Nephron (organoid): ENCODE data around the gene NDUFAF8.

ENCODE experiments used
- H3K27ac Mint-ChIP-seq, 3 experiments: 2 replicates each; pipeline ENCODE4 v1.8.0; 2020; ENCODE audit warnings: mixed read lengths in 3 of 3, mild to moderate bottlenecking in 2 of 3, moderate library complexity in 1 of 3
- H3K27me3 Mint-ChIP-seq: 2 replicates; pipeline ENCODE4 v1.8.0; 2021; ENCODE audit warnings: low read depth, mild to moderate bottlenecking, moderate library complexity, mixed read lengths
- H3K36me3 Mint-ChIP-seq: 2 replicates; pipeline ENCODE4 v1.8.0; 2020; ENCODE audit warnings: low read depth, mixed read lengths
- H3K4me1 Mint-ChIP-seq: 2 replicates; pipeline ENCODE4 v1.8.0; 2020; ENCODE audit warnings: mixed read lengths
- H3K4me3 Mint-ChIP-seq, 3 experiments: 2 replicates each; pipeline ENCODE4 v1.8.0; 2020; ENCODE audit warnings: mild to moderate bottlenecking in 3 of 3, mixed read lengths in 3 of 3, moderate library complexity in 2 of 3
- H3K9me3 Mint-ChIP-seq: 2 replicates; pipeline ENCODE4 v1.8.0; 2020; ENCODE audit warnings: mixed read lengths
- TF ChIP-seq, protein P1 (sequence below), 3 experiments: fragments of 200-600 bp; sonication (generic); IDR thresholded peaks; one replicate each; pipeline ENCODE4 v1.5.0; 2021; ENCODE audit warnings: antibody characterized with exemption in 3 of 3; ENCODE audit not compliant: unreplicated experiment in 3 of 3

Gene NDUFAF8

DNA sequence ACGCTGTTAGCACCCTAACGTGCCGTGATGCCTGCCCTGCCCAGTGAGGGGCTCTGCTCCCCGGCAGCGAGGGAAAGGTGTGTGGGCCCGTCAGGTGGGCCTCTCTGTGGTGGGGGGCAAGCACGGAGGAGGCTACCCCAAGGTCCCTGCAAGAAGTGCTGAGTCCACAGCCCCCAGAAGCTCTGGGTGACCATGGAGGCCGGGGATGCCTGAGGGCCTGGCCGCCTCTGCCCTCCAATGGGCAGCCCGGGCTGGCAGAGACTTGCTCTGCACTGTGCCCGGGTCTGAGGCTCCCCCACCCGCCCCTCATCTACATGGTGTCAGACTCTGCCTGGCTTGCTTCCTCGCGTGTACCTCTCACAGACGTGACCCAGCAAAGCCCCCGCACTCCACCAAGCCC lies 43.8 kb downstream of the NDUFAF8 start:
- Mint-ChIP-seq H3K27ac (no peak overlapping the region), H3K4me3 (no peak overlapping the region), H3K36me3 (peaks cover 17% of the 10 kb centered on the region), H3K27me3 (no peaks in the 10 kb centered on the region), H3K9me3 (no peaks in the 10 kb centered on the region), H3K4me1 (peaks cover 38% of the 10 kb centered on the region)
- TF ChIP-seq, protein P1, sequence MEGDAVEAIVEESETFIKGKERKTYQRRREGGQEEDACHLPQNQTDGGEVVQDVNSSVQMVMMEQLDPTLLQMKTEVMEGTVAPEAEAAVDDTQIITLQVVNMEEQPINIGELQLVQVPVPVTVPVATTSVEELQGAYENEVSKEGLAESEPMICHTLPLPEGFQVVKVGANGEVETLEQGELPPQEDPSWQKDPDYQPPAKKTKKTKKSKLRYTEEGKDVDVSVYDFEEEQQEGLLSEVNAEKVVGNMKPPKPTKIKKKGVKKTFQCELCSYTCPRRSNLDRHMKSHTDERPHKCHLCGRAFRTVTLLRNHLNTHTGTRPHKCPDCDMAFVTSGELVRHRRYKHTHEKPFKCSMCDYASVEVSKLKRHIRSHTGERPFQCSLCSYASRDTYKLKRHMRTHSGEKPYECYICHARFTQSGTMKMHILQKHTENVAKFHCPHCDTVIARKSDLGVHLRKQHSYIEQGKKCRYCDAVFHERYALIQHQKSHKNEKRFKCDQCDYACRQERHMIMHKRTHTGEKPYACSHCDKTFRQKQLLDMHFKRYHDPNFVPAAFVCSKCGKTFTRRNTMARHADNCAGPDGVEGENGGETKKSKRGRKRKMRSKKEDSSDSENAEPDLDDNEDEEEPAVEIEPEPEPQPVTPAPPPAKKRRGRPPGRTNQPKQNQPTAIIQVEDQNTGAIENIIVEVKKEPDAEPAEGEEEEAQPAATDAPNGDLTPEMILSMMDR (IDR thresholded peaks at IDR 0.05; ENCODE audit: unreplicated experiment in 3 of 3), result no peak

DNA sequence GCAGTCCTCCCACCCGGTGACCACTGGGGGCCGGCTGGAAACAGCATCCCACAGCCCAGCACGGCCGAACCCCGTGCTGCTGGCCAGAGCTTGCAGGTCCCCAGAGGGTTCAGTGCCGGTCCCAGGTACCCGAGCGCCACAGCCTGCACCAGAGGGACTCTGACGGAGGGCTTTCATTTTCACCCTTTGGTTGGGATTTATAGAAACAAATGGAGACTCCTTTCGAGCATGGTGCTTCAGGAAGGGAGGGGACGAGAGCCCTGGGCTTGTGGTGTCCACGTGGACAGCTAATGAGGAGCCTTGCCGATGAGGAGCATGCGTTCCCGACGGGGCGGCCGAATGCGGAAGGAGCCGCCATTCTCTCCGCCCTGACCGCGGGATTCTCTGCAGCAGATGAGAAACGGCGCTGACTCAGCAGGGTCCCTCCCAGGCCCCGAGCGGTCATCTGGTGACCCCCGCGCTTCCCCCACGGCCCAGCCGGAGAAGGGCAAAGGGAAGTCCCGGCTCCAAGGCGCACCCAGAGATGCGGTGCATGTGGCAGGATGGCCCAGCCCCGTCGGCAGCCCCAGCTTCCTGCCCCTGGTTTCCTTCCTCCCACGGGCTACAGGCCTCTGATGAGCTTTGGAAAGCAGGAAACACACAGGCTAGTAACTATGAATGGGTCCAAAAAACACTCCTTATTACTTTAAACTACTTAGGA lies 46.2 kb downstream of the NDUFAF8 start:
- Mint-ChIP-seq H3K27me3 (no peaks in the 10 kb centered on the region), H3K27ac (peak overlapping the region; percentile 94 to 97 (median 96)), H3K4me1 (peaks cover 46% of the 10 kb centered on the region), H3K4me3 (peak overlapping the region; percentile 62 to 77 (median 72)), H3K9me3 (no peaks in the 10 kb centered on the region), H3K36me3 (peaks cover 18% of the 10 kb centered on the region)
- TF ChIP-seq, protein P1 (IDR thresholded peaks at IDR 0.05; ENCODE audit: unreplicated experiment in 3 of 3), result no peak

DNA sequence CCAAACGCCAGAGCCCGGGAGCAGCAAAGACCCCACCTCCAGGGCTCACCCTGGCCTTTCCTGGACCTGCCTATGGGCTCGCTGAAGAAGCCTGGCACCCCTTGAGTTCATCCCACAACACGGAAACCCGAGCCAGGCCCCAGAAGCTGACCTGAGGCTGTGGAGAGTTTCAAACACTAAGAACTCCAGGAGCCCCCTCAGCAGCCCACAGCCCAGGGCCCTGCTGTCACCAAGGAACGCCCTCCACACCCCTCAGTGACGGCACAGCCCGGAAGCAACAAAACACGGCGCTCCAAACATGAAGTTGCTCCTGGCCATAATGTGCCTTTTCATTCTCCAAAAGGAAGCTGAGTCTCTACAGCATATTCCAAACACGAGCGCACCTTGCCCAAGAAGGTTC lies 46.8 kb downstream of the NDUFAF8 start:
- TF ChIP-seq, protein P1 (IDR thresholded peaks at IDR 0.05; ENCODE audit: unreplicated experiment in 3 of 3), result no peak
- Mint-ChIP-seq H3K27ac (peak overlapping the region; percentile 94 to 97 (median 96)), H3K27me3 (no peaks in the 10 kb centered on the region), H3K36me3 (peaks cover 17% of the 10 kb centered on the region), H3K4me3 (peak overlapping the region; percentile 62 to 77 (median 63)), H3K9me3 (no peaks in the 10 kb centered on the region), H3K4me1 (peaks cover 46% of the 10 kb centered on the region)

DNA sequence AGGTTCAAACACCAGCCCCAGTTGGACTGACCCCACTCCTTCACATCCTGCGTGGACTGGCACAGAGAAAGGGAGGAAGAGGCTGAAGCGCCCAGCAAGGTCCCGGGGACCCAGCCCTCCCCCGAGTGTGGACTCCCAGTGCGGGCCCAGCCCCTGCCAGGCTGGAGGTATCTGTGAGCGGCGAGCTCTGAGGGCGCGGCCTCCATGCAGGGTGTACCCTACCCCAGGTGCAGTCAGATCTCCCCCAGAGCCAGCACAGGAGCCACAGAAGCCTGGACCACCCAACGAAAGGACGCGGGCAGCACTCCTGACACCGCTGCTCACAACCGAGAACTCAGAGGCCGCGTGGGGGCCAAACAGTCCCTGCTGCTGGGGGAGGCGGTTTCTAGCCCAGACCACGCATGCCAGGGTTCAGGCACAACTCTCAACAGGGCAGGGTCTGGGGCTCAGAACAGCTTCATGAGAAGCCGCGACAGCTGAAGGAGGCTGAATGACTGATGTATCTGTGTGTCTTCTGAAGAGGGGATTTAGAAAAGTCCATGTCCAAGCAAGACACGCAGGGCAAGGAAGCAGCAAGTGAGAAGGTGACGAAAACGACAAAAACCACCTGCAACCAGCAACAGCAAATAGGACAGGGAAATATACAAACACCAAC lies 47.5 kb downstream of the NDUFAF8 start:
- H3K9me3 Mint-ChIP-seq, result no peaks in the 10 kb centered on the region
- TF ChIP-seq, protein P1 (IDR thresholded peaks at IDR 0.05; ENCODE audit: unreplicated experiment in 3 of 3), result no peak
- H3K27me3 Mint-ChIP-seq, result no peaks in the 10 kb centered on the region
- peaks cover 46% of the 10 kb centered on the region for H3K4me1 Mint-ChIP-seq
- peak overlapping the region; percentile 27 to 71 (median 48) for H3K4me3 Mint-ChIP-seq
- peak overlapping the region; percentile 94 to 97 (median 96) for H3K27ac Mint-ChIP-seq
- peaks cover 19% of the 10 kb centered on the region for H3K36me3 Mint-ChIP-seq

DNA sequence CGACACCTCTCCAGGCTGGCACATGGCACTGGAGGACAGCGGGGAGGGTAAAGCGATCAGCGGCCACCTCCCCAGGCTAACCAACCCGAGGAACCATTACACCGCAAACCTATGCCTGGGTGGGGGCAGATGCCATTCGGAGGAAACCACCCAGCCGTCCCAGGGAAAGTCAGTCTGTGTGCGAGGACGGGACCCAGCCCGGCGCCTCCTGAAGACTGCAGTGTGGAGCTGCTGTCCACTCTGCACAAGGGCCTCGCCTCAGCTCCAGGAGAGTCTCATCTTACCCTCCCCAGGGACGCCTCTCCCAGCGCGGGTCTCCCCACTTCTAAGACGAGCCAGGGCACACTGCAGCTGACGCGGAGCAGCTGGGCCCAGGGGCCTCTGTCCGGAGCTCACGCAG lies 48.0 kb downstream of the NDUFAF8 start:
- Mint-ChIP-seq H3K4me3 (peak overlapping the region in 2 of 3 experiments; percentile 48 to 71), H3K27me3 (no peaks in the 10 kb centered on the region), H3K36me3 (peaks cover 19% of the 10 kb centered on the region), H3K9me3 (no peaks in the 10 kb centered on the region), H3K27ac (peak overlapping the region; percentile 94 to 97 (median 96)), H3K4me1 (peaks cover 46% of the 10 kb centered on the region)
- TF ChIP-seq, protein P1 (IDR thresholded peaks at IDR 0.05; ENCODE audit: unreplicated experiment in 3 of 3), result no peak
